IMR-90 (cell line): ENCODE data around the gene LAMB2. TPM values are rescaled to one million over a fixed set of nuclear protein-coding genes. Genes with fewer than 3 reads are reported as not detected.

Source experiments
- ATAC-seq: fragments of 200-7000 bp; cut with Tn5 transposase; 2 replicates; pipeline ENCODE4 v1.9.1; 2020; ENCODE audit warnings: low read depth, mild to moderate bottlenecking, moderate library complexity
- BruUV-seq: library from RNA; stranded (reverse); fragments of 400-500 nt; replicated peaks from 2 replicates; lab custom pipeline; 2021; lab: Mats Ljungman, UMichigan
- CTCF ChIA-PET: fragments of 300-600 bp; formaldehyde crosslinking; extraction: SDS; loops from one replicate; lab custom pipeline; 2021; ENCODE audit warnings: antibody characterized with exemption; lab: Yijun Ruan, JAX
- POLR2A ChIA-PET: fragments of 300-600 bp; sonication (Branson Sonifier 250); formaldehyde crosslinking; loops from one replicate; lab custom pipeline; 2022; ENCODE audit warnings: antibody characterized with exemption; ENCODE audit not compliant: unreplicated experiment; lab: Charles Lee
- DNase-seq: peaks from one replicate; pipeline ENCODE4 v3.0.0; 2013
- H2AFZ ChIP-seq: replicated peaks from 2 replicates; pipeline ENCODE3; 2013; ENCODE audit warnings: low read length, mild to moderate bottlenecking; ENCODE audit not compliant: poor library complexity
- H2AK5ac ChIP-seq: 2 replicates; pipeline ENCODE4 v1.6.1; 2013; ENCODE audit warnings: low read depth, low read length, inconsistent platforms
- H2AK9ac ChIP-seq: replicated peaks from 2 replicates; pipeline ENCODE3; 2013; ENCODE audit warnings: mild to moderate bottlenecking, low read depth, low read length, moderate library complexity; ENCODE audit not compliant: poor library complexity
- H2BK120ac ChIP-seq: 2 replicates; pipeline ENCODE4 v1.6.1; 2013; ENCODE audit warnings: low read depth, low read length, inconsistent platforms
- H2BK15ac ChIP-seq: 3 replicates; pipeline ENCODE4 v1.6.1; 2013; ENCODE audit warnings: low read depth, low read length, inconsistent platforms
- H2BK20ac ChIP-seq: 2 replicates; pipeline ENCODE4 v1.6.1; 2013; ENCODE audit warnings: low read depth, mild to moderate bottlenecking, inconsistent platforms, low read length, moderate library complexity
- H2BK5ac ChIP-seq: 2 replicates; pipeline ENCODE4 v1.6.1; 2013; ENCODE audit warnings: mild to moderate bottlenecking, low read depth, low read length, inconsistent platforms; ENCODE audit not compliant: poor library complexity, severe bottlenecking
- H3K14ac ChIP-seq: replicated peaks from 2 replicates; pipeline ENCODE4 v1.6.1; 2013; ENCODE audit warnings: low read depth, low read length, inconsistent platforms
- H3K18ac ChIP-seq: 2 replicates; pipeline ENCODE4 v1.6.1; 2013; ENCODE audit warnings: low read depth, low read length, control low read depth
- H3K23ac ChIP-seq: 2 replicates; pipeline ENCODE4 v1.6.1; 2013; ENCODE audit warnings: low read depth, low read length, inconsistent platforms
- H3K27ac ChIP-seq: 2 replicates; pipeline ENCODE4 v1.5.1; 2013; ENCODE audit warnings: mild to moderate bottlenecking, control low read depth, low read length; ENCODE audit not compliant: insufficient read depth
- H3K27me3 ChIP-seq: 2 replicates; pipeline ENCODE4 v1.6.1; 2013; ENCODE audit warnings: low read length; ENCODE audit not compliant: control insufficient read depth, insufficient read depth
- H3K36me3 ChIP-seq: 2 replicates; pipeline ENCODE4 v1.6.1; 2013; ENCODE audit warnings: low read length, mixed read lengths; ENCODE audit not compliant: control insufficient read depth, insufficient read depth
- H3K4ac ChIP-seq: 2 replicates; pipeline ENCODE4 v1.6.1; 2013; ENCODE audit warnings: low read depth, low read length, inconsistent platforms
- H3K4me1 ChIP-seq: 2 replicates; pipeline ENCODE4 v1.6.1; 2013; ENCODE audit warnings: low read length, mixed read lengths; ENCODE audit not compliant: control insufficient read depth, insufficient read depth
- H3K4me2 ChIP-seq: 2 replicates; pipeline ENCODE4 v1.6.1; 2013; ENCODE audit warnings: low read depth, mild to moderate bottlenecking, control low read depth, low read length, moderate library complexity
- H3K4me3 ChIP-seq: 2 replicates; pipeline ENCODE4 v1.5.1; 2013; ENCODE audit warnings: low read depth, mild to moderate bottlenecking, control low read depth, low read length, moderate library complexity; ENCODE audit not compliant: insufficient read depth
- H3K56ac ChIP-seq: 2 replicates; pipeline ENCODE4 v1.6.1; 2013; ENCODE audit warnings: low read length, inconsistent platforms; ENCODE audit not compliant: insufficient read depth; ENCODE audit errors: extremely low read depth
- H3K79me1 ChIP-seq, 2 experiments: 2 replicates each; pipeline ENCODE4 v1.6.1; 2013; ENCODE audit warnings: low read length in 2 of 2, inconsistent platforms in 1 of 2, low read depth in 1 of 2
- H3K9ac ChIP-seq: 2 replicates; pipeline ENCODE4 v1.6.1; 2013; ENCODE audit warnings: low read depth, low read length, control low read depth
- H3K9me1 ChIP-seq: 2 replicates; pipeline ENCODE4 v1.6.1; 2013; ENCODE audit warnings: low read length, inconsistent platforms; ENCODE audit not compliant: insufficient read depth
- H3K9me3 ChIP-seq: 2 replicates; pipeline ENCODE4 v1.6.1; 2013; ENCODE audit warnings: low read length; ENCODE audit not compliant: control insufficient read depth, insufficient read depth
- H4K20me1 ChIP-seq: 2 replicates; pipeline ENCODE4 v1.6.1; 2013; ENCODE audit warnings: low read length, inconsistent platforms; ENCODE audit not compliant: insufficient read depth
- H4K5ac ChIP-seq: 2 replicates; pipeline ENCODE4 v1.6.1; 2013; ENCODE audit warnings: mild to moderate bottlenecking, low read depth, low read length, control low read depth
- H4K8ac ChIP-seq, 2 experiments: 2 replicates each; pipeline ENCODE4 v1.6.1; 2013; ENCODE audit warnings: low read depth in 2 of 2, low read length in 2 of 2, control low read depth in 1 of 2, inconsistent platforms in 1 of 2
- H4K91ac ChIP-seq: 2 replicates; pipeline ENCODE4 v1.6.1; 2013; ENCODE audit warnings: low read depth, low read length, inconsistent platforms; ENCODE audit not compliant: insufficient read depth
- BHLHE40 ChIP-seq: fragments of 150-350 bp; IDR thresholded peaks from 2 replicates; pipeline ENCODE4 v1.6.1; 2016; ENCODE audit warnings: mild to moderate bottlenecking, low read depth, low read length
- CHD1 ChIP-seq: IDR thresholded peaks from 2 replicates; pipeline ENCODE4 v1.6.1; 2012; ENCODE audit warnings: low read depth, low read length, improper control_type of control experiment
- CTCF ChIP-seq: conservative IDR thresholded peaks from 2 replicates; pipeline ENCODE4 v1.5.1; 2012; ENCODE audit warnings: mild to moderate bottlenecking, low read depth, low read length, improper control_type of control experiment
- FOS ChIP-seq: fragments of 150-350 bp; IDR thresholded peaks from 2 replicates; pipeline ENCODE4 v1.6.1; 2016; ENCODE audit warnings: low read depth, low read length
- MAFK ChIP-seq: IDR thresholded peaks from 2 replicates; pipeline ENCODE4 v1.6.1; 2012; ENCODE audit warnings: low read depth, low read length, improper control_type of control experiment
- MAZ ChIP-seq: IDR thresholded peaks from 2 replicates; pipeline ENCODE4 v1.6.1; 2012; ENCODE audit warnings: low read depth, mild to moderate bottlenecking, low read length, improper control_type of control experiment, moderate library complexity, borderline replicate concordance
- MXI1 ChIP-seq: IDR thresholded peaks from 2 replicates; pipeline ENCODE4 v1.6.1; 2012; ENCODE audit warnings: low read depth, mild to moderate bottlenecking, low read length, moderate library complexity, borderline replicate concordance
- NFE2L2 ChIP-seq: fragments of 150-350 bp; IDR thresholded peaks from 2 replicates; pipeline ENCODE4 v1.6.1; 2016; ENCODE audit warnings: low read depth, mild to moderate bottlenecking, low read length
- POLR2A ChIP-seq: IDR thresholded peaks from 2 replicates; pipeline ENCODE4 v1.6.1; 2012; ENCODE audit warnings: mild to moderate bottlenecking, low read depth, low read length
- RAD21 ChIP-seq: IDR thresholded peaks from 2 replicates; pipeline ENCODE4 v1.6.1; 2012; ENCODE audit warnings: low read length, improper control_type of control experiment
- RCOR1 ChIP-seq: IDR thresholded peaks from 2 replicates; pipeline ENCODE4 v1.6.1; 2012; ENCODE audit warnings: mild to moderate bottlenecking, low read length, improper control_type of control experiment; ENCODE audit not compliant: insufficient replicate concordance
- RFX5 ChIP-seq: IDR thresholded peaks from 2 replicates; pipeline ENCODE4 v1.8.0; 2012; ENCODE audit warnings: low read depth, mild to moderate bottlenecking, low read length, moderate library complexity
- USF2 ChIP-seq: fragments of 150-350 bp; IDR thresholded peaks from 2 replicates; pipeline ENCODE4 v1.6.1; 2017; ENCODE audit warnings: mild to moderate bottlenecking, antibody characterized with exemption, low read length, low read depth
- WGBS, 2 experiments: methylation state at CpG; one replicate each; pipeline versions ENCODE4 v1.1.5 to v1.1.7; 2013; ENCODE audit warnings: missing lambda C conversion rate in 2 of 2; ENCODE audit not compliant: insufficient read length in 1 of 2; ENCODE audit errors: extremely low coverage in 2 of 2; 5-methylcytosine and 5-hydroxymethylcytosine counted together
- dilution Hi-C: fragments of 300-500 bp; cut with HindIII; formaldehyde crosslinking; loops from one replicate; pipeline ENCODE4 v1.14.3; 2018; ENCODE audit warnings: low sequenced_read_pairs; ENCODE audit not compliant: unreplicated experiment
- in situ Hi-C: fragments of 300-500 bp; cut with MboI; formaldehyde crosslinking; loops from 3 replicates; pipeline ENCODE4 v1.14.3; 2019; ENCODE audit warnings: low sequenced_read_pairs, inconsistent platforms, mixed read lengths
- intact Hi-C: fragments of 100-400 bp; cut with micrococcal nuclease; formaldehyde crosslinking; loops from 2 replicates; pipeline ENCODE4 v1.10.0; 2022
- polyA plus RNA-seq, 3 experiments: library from polyadenylated mRNA; depleted of rRNA; stranded (reverse); fragments of >200 nt; gene quantifications; 2 replicates each; pipeline ENCODE4 v1.2.3, GENCODE V29; 2012; ENCODE audit warnings: low replicate concordance in 1 of 3
- total RNA-seq: library from RNA; depleted of rRNA; stranded (reverse); fragments of >200 nt; gene quantifications from 2 replicates; pipeline ENCODE4 v1.2.3, GENCODE V29; 2012

The LAMB2 gene
- total and polyA plus RNA-seq, 2 of the 4 experiments (the other 2 are of a cell fraction) = 213 to 570 TPM

- no peak overlapping the region for H4K91ac ChIP-seq
- no peaks in the 10 kb centered on the region for H3K27me3 ChIP-seq
- no peak overlapping the region for H3K18ac ChIP-seq
- ATAC-seq = no peak
- WGBS, 2 experiments = no CpG with 5 or more reads among the region's 1 CpG
- H2AFZ ChIP-seq = no peak overlapping the region
- no peak overlapping the region for H2BK15ac ChIP-seq
- no peak overlapping the region for H3K14ac ChIP-seq
- dilution Hi-C loops (no loop called here), in situ Hi-C loops (loop anchor here (25.0 kb wide), 1 partner anchor 280 kb away; the partner anchor contains the start of gene NICN1), intact Hi-C loops (no loop called here)
- H2AK9ac ChIP-seq = no peak overlapping the region
- H3K56ac ChIP-seq = no peak overlapping the region
- no peak overlapping the region for H4K8ac ChIP-seq
- H3K9me3 ChIP-seq = no peaks in the 10 kb centered on the region
- H4K5ac ChIP-seq = no peak overlapping the region
- no peak overlapping the region for H3K4me3 ChIP-seq
- no TSS peak for BruUV-seq
- peaks cover 11 to 20% of the 10 kb centered on the region in 2 experiments for H3K79me1 ChIP-seq
- H2BK120ac ChIP-seq = no peak overlapping the region
- peaks cover 7% of the 10 kb centered on the region; the same call in 1 of the 2 replicates for H3K9me1 ChIP-seq
- ChIA-PET CTCF (no interaction called here), POLR2A (no interaction called here)
- H3K23ac ChIP-seq = no peak overlapping the region
- H3K27ac ChIP-seq = no peak overlapping the region
- no peak overlapping the region for H2AK5ac ChIP-seq
- H2BK5ac ChIP-seq = no peak overlapping the region
- no peak for TF ChIP-seq RAD21
- no peak for TF ChIP-seq USF2
- no peak for TF ChIP-seq CHD1
- no peak for TF ChIP-seq NFE2L2
- no peak for TF ChIP-seq POLR2A
- no peak for TF ChIP-seq MAFK
- TF ChIP-seq RCOR1 = no peak
- TF ChIP-seq FOS = no peak
- TF ChIP-seq RFX5 = no peak
- TF ChIP-seq MAZ = no peak
- TF ChIP-seq CTCF = no peak
- TF ChIP-seq BHLHE40 = no peak
- no peak for TF ChIP-seq MXI1
- no peak overlapping the region for H3K4ac ChIP-seq
- no peaks in the 10 kb centered on the region; the same call in 1 of the 2 replicates for H4K20me1 ChIP-seq
- H3K4me2 ChIP-seq = no peak overlapping the region
- no peak for DNase-seq
- peaks cover 7% of the 10 kb centered on the region; the same call in 1 of the 2 replicates for H3K36me3 ChIP-seq
- no peak overlapping the region for H2BK20ac ChIP-seq
- H3K9ac ChIP-seq = no peak overlapping the region
- no peaks in the 10 kb centered on the region for H3K4me1 ChIP-seq
These were observed 24.4 kb upstream of the LAMB2 start for GRCh38 chr3:49157289-49157688.
